NCI-H2081 (cell line): ENCODE results near the gene IPCEF1.
"Not testable (repeated sequence)": the region's sequence is repeated elsewhere in the genome, so short reads cannot be mapped to it uniquely, and the experiment has no call there.

Source experiments
- DNase-seq, 2 experiments: peaks; one replicate each; lab custom pipeline; 2025; lab: John Stamatoyannopoulos, UW

IPCEF1 gene

GRCh38 chr6:154219250-154219649 is 137.4 kb downstream of the IPCEF1 start:
- no peak for DNase-seq

DNA sequence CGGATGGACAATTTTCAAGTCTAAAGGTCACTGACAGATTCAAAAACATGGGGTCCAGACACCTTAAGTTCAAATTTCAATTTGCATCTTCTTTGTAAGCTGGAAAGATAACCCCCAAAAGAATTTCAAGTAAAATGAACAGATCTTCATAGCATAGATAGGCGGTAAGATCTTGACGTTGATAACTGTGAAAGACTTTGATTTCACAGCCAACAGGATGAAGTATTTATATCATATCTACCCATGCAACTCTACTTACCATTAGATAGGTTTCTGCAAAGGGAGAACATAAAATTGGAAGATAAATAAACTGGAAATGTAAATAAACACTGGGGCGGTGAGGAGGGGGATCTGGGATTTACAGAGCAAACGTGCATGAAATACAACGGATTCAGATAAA is 137.8 kb downstream of the IPCEF1 start:
- DNase-seq: no peak

- DNase-seq: no peak
These were observed 138.3 kb downstream of the IPCEF1 start for GRCh38 chr6:154218301-154218700.

- DNase-seq: no peak
These were observed 142.8 kb downstream of the IPCEF1 start for GRCh38 chr6:154213782-154214181.

DNA sequence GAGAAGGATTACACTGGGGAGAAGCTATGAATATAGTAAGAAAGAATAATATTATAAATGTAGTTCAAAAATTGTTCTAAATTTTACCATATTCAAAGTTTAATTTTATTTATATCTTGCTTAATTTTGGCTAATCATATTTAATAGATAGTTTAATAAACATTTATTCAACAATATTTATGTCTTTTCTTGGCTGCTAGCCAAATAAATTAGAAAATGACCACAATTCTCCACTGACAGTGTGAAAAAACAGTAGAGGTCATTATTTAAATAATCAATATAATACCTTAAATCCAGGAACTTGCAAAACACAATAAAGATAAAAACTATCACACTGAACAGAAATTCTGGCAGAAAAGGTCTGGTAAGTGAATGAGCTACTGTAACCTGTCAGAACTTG is 145.9 kb downstream of the IPCEF1 start:
- no peak for DNase-seq

DNA sequence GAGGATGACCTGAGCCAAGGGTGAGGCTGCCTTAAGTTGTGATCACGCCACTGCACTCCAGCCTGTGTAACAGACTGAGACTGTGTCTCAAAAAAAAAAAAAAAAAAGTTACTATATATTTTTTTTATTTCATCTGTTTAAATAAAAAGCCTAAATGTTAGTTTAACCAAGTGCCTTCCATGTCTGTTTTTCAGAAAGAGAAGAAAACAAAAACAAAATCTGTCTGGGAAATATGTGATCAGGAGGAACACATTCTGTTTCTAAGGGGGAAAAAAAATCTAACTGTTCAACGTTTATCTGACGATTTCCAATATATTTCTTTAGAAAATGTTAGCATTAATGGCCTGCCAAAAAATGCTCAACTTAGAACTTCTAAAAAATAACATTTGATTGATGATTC is 147.0 kb downstream of the IPCEF1 start:
- no peak for DNase-seq

GRCh38 chr6:154206996-154207395 is 149.6 kb downstream of the IPCEF1 start:
- DNase-seq: no peak

DNA sequence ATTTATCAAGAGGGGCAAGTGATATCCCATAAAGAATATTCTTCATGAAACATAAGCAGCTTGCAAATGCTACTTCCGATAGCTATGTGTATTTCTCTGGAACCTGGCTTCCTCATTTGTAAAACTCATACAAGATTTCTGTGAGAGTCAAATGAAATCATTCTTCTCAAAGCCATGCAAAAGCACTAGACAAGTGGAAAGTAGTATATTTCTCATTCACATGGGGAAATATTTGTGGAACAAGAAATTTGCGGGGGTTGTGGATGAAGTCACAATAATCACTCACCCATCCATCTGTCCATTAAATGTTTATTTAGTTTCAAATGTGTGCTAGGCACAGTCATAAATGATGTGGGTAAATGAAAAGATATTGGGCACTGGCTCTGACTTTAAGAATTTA is 150.5 kb downstream of the IPCEF1 start:
- DNase-seq: no peak

- DNase-seq: no peak
These were observed 153.6 kb downstream of the IPCEF1 start for GRCh38 chr6:154202958-154203357.

DNA sequence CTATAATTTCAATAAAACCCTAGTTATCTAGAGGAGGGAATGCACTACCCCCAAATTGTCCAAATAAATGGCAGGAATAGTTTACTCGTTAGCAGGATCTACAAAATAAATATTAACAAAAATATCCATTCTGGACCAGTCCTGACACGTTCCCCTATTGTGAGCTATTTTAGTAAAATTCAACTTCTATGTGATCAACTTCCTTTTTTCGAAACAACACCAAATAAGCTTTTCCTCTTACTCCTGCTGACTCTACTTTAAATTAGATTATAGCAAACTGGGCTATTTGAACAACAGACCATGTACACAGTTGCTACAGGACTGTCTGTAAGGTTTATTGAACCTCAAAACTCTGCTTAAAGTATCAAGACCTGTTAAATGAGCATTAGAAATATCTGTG is 154.3 kb downstream of the IPCEF1 start:
- DNase-seq: no peak

DNA sequence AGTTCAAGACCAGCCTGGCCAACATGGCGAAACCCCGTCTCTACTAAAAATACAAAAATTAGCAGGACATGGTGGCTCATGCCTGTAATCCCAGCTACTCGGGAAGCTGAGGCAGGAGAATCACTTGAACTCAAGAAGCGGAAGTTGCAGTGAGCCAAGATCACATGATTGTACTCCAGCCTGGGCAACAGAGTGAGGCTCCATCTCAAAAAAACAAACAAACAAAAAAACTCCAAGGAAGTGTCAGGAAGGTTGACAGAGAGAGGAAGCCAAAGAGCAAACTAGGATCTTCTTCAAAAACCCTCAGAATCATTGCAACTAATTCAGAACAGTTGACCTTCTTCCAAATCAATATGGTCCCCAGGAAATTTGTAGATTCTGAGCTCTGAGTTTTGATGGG is 154.9 kb downstream of the IPCEF1 start:
- DNase-seq: not testable (repeated sequence)

DNA sequence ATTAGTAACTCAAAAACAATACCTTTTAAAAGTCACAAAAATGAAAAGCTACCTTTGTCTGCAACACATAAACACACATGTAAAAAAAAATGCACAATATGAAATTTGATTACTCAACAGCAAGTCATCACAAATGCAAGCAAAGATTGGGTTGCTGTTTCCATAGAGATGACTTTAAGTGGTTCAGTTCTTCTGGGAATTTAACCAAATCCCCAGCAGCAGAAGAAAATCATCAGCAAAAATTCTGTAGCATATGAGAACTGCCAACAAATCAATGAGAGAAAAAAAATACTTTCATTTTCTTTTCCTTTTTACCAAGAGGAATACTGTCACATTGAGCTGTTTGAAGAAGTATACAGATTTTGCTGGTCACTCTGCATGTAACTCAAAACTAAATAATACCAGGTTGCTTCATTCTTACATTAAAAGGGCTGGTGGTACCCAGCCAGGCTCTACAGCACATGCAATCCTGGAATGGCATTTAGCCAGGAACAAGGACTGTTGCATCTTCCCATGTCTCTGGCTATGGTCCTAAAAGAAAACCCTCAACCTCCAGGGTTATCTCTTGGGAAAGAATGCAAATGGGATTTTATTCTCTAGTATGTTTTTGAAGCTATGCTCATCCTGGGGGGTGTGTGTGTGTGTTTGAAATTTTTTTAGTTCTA is 159.3 kb downstream of the IPCEF1 start:
- no peak for DNase-seq

GRCh38 chr6:154196333-154196885 is 160.2 kb downstream of the IPCEF1 start:
- DNase-seq: no peak

GRCh38 chr6:154187714-154188113 is 168.9 kb downstream of the IPCEF1 start:
- DNase-seq: no peak

DNA sequence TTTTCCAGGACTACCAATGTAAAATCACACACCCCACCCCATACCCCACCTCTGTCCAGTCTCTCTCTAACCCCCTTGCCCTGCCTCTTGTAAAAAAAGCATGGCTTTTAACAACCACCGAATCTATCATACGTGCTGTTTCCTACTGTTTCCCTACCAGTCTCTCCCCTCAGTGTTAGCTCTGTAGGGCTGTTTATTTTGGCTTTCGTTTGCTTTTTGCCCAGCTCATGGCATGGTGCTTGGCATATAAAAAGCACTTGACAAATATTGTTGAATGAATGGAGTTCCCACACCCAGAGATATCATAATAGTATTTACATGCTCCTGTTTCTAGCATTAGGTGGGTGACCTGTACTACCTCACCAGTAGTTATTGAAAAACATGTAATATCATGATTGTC is 169.4 kb downstream of the IPCEF1 start:
- peak; percentile 58 to 86 for DNase-seq

GRCh38 chr6:154179434-154179833 is 177.2 kb downstream of the IPCEF1 start:
- DNase-seq: no peak

GRCh38 chr6:154172393-154172792 is 184.2 kb downstream of the IPCEF1 start:
- not testable (repeated sequence) for DNase-seq

- no peak for DNase-seq
These were observed 186.5 kb downstream of the IPCEF1 start for GRCh38 chr6:154170106-154170505.

GRCh38 chr6:154169193-154169847 is 187.3 kb downstream of the IPCEF1 start:
- DNase-seq: no peak

- peak in 1 of 2 experiments; percentile 24 for DNase-seq
These were observed 189.5 kb downstream of the IPCEF1 start for GRCh38 chr6:154167126-154167525.

DNA sequence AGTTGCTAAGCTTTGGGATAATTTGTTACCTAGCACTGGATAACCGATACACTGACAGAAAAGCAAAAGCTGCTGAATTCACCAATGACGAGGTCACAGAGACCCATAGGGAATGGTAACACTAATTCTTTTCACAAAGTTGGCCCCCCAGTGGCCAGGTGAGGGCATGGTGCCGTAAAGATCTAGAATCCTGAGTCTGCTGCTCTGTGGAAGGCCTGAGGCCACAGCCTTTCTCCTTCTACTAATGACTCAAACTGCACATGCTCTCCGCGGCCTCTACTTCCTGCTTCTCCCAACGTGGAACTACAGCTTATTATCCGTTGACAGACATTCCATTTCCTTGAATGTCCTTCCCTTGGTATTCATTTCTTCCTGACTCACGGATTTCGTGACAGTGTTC is 190.5 kb downstream of the IPCEF1 start:
- no peak for DNase-seq

DNA sequence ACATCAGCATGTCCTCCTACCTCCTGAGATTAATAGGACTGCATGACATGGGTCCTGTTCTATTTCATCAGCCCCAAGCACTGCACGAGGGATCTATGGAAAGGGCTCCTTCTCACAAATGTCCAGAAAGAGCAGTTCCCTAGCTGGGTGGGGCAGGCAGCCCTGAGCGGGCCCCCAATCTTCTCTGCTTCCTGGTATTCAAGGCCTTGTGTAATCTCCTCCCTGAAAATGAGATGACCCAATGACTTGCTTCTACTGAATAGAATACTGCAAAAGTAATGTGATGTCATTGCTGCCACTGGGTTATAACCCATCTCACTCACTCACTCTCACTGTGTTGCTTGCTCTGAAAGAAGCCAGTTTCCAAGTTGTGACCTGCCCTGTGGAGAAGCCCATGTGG is 191.1 kb downstream of the IPCEF1 start:
- no peak for DNase-seq

DNA sequence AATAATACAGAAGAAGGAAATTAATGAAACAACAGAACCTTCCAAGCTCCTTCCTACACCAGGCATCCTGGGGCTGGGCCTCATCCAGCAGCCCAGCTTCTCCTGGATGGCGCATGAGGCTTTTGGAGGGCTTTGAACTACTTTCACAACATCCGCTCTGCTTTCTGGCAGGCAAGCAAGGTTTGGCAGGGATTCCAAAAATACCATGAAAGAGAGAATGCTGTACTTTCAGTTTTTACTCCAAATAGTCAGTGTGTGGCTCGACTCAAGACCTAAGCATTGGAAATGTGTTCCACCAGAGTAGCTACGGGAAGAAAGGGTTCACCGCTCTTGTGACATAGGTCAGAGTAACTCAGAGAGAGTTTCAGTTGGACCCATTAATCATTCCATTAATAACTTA is 192.2 kb downstream of the IPCEF1 start:
- DNase-seq: no peak

DNA sequence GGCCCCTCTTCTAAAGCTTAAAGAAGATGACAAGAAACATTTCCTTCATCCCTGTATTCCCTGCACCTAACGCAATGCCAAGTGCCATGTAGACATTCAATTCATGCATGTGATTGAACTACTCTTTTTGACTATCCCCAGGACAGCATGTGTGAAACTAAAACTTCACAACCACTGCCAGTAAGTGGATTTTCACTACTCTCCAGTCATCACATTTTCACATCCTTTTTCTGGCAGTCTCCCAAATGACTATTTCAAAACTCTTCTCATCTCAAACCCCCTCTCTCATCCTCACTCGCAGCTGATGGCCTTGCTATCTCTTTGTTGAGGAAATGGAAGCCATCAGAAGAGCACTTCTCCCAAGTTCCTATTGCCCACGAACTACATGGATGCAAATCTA is 194.9 kb downstream of the IPCEF1 start:
- DNase-seq: no peak
